Measurements from ENCODE around the gene PDK3. TPM values are rescaled to one million over a fixed set of nuclear protein-coding genes. Genes with fewer than 3 reads are reported as not detected.

Gene PDK3
- total RNA-seq, 1 experiment from 2014 or later: 22.6 TPM

GRCh38 chrX:24427747-24428019, 37.4 kb upstream of the PDK3 start:
- H3K4me3 ChIP-seq (ENCODE audit: low read length): no peak overlapping the region
- H3K9me2 ChIP-seq (replicated peaks; ENCODE audit: low read length): no peaks in the 10 kb centered on the region
- no peaks in the 10 kb centered on the region for H3F3A ChIP-seq (ENCODE audit: low read length, unreplicated experiment)
- H2AFZ ChIP-seq (ENCODE audit: low read length): no peak overlapping the region
- CTCF ChIA-PET: no interaction called here
- no peak overlapping the region for H3K27ac ChIP-seq (ENCODE audit: low read length)
- intact Hi-C loops (cut with micrococcal nuclease): no loop called here
- H3K9me3 ChIP-seq (ENCODE audit: low read length): no peaks in the 10 kb centered on the region
- H4K20me1 ChIP-seq (ENCODE audit: low read length): no peaks in the 10 kb centered on the region
- H3K27me3 ChIP-seq (ENCODE audit: low read length): peaks cover 2% of the 10 kb centered on the region
- no peak overlapping the region for H3K9ac ChIP-seq (ENCODE audit: low read length)
- ATAC-seq: no peak
- no peaks in the 10 kb centered on the region for H3K36me3 ChIP-seq (ENCODE audit: low read depth, low read length)
- no TSS peak for BruUV-seq (replicated peaks)
- POLR2A ChIA-PET (ENCODE audit: unreplicated experiment): no interaction called here
- no peaks in the 10 kb centered on the region for H3K79me2 ChIP-seq (ENCODE audit: low read length)
- H3K4me1 ChIP-seq (ENCODE audit: insufficient read depth, low read length): no peaks in the 10 kb centered on the region
- DNase-seq: no peak
- no peak for TF ChIP-seq EZH2 (IDR thresholded peaks at IDR 0.05; ENCODE audit: low read length, unreplicated experiment)
- no peak for TF ChIP-seq EZH2phosphoT487 (IDR thresholded peaks at IDR 0.05; ENCODE audit: borderline replicate concordance, low read length)
- no peak for TF ChIP-seq CTCF (conservative IDR thresholded peaks at IDR 0.05; ENCODE audit: low read depth, low read length)
- H3K4me2 ChIP-seq (ENCODE audit: low read length): no peak overlapping the region

GRCh38 chrX:24428516-24428915, 36.6 kb upstream of the PDK3 start:
- Histone ChIP-seq H3K27ac (ENCODE audit: low read length) (no peak overlapping the region), H3K27me3 (ENCODE audit: low read length) (peaks cover 2% of the 10 kb centered on the region), H3K9me2 (replicated peaks; ENCODE audit: low read length) (no peaks in the 10 kb centered on the region), H3K4me2 (ENCODE audit: low read length) (no peak overlapping the region), H3K36me3 (ENCODE audit: low read depth, low read length) (no peaks in the 10 kb centered on the region), H3K79me2 (ENCODE audit: low read length) (no peaks in the 10 kb centered on the region), H3F3A (ENCODE audit: low read length, unreplicated experiment) (no peaks in the 10 kb centered on the region), H2AFZ (ENCODE audit: low read length) (no peak overlapping the region), H3K4me3 (ENCODE audit: low read length) (no peak overlapping the region), H3K9ac (ENCODE audit: low read length) (no peak overlapping the region), H4K20me1 (ENCODE audit: low read length) (no peaks in the 10 kb centered on the region), H3K4me1 (ENCODE audit: insufficient read depth, low read length) (no peaks in the 10 kb centered on the region), H3K9me3 (ENCODE audit: low read length) (no peaks in the 10 kb centered on the region)
- ChIA-PET CTCF (no interaction called here), POLR2A (ENCODE audit: unreplicated experiment) (no interaction called here)
- ATAC-seq (no peak), DNase-seq (no peak)
- intact Hi-C loops (cut with micrococcal nuclease): no loop called here
- TF ChIP-seq EZH2phosphoT487 (IDR thresholded peaks at IDR 0.05; ENCODE audit: borderline replicate concordance, low read length) (no peak), CTCF (conservative IDR thresholded peaks at IDR 0.05; ENCODE audit: low read depth, low read length) (no peak), EZH2 (IDR thresholded peaks at IDR 0.05; ENCODE audit: low read length, unreplicated experiment) (no peak)
- BruUV-seq (replicated peaks): no TSS peak

GRCh38 chrX:24435060-24435459, 30.0 kb upstream of the PDK3 start:
- ChIA-PET POLR2A (ENCODE audit: unreplicated experiment) (no interaction called here), CTCF (no interaction called here)
- no peaks in the 10 kb centered on the region for H3K9me3 ChIP-seq (ENCODE audit: low read length)
- H3K4me1 ChIP-seq (ENCODE audit: insufficient read depth, low read length): no peaks in the 10 kb centered on the region
- H3K27ac ChIP-seq (ENCODE audit: low read length): no peak overlapping the region
- H3K4me3 ChIP-seq (ENCODE audit: low read length): no peak overlapping the region
- no peaks in the 10 kb centered on the region for H3K79me2 ChIP-seq (ENCODE audit: low read length)
- H2AFZ ChIP-seq (ENCODE audit: low read length): no peak overlapping the region
- H3K27me3 ChIP-seq (ENCODE audit: low read length): peaks cover 31% of the 10 kb centered on the region
- BruUV-seq (replicated peaks): no TSS peak
- ATAC-seq (no peak), DNase-seq (no peak)
- H3K4me2 ChIP-seq (ENCODE audit: low read length): no peak overlapping the region
- no peaks in the 10 kb centered on the region for H4K20me1 ChIP-seq (ENCODE audit: low read length)
- no peaks in the 10 kb centered on the region for H3K9me2 ChIP-seq (replicated peaks; ENCODE audit: low read length)
- H3K36me3 ChIP-seq (ENCODE audit: low read depth, low read length): no peaks in the 10 kb centered on the region
- intact Hi-C loops (cut with micrococcal nuclease): no loop called here
- H3F3A ChIP-seq (ENCODE audit: low read length, unreplicated experiment): no peaks in the 10 kb centered on the region
- H3K9ac ChIP-seq (ENCODE audit: low read length): no peak overlapping the region
- TF ChIP-seq CTCF (conservative IDR thresholded peaks at IDR 0.05; ENCODE audit: low read depth, low read length): no peak
- TF ChIP-seq EZH2 (IDR thresholded peaks at IDR 0.05; ENCODE audit: low read length, unreplicated experiment): no peak
- TF ChIP-seq EZH2phosphoT487 (IDR thresholded peaks at IDR 0.05; ENCODE audit: borderline replicate concordance, low read length): no peak
